GM21786 (cell line): ENCODE data around the gene INPP4B.
"Not testable (repeated sequence)": the region's sequence is repeated elsewhere in the genome, so short reads cannot be mapped to it uniquely, and the experiment has no call there.

Experiments
- ATAC-seq: cut with Tn5 transposase; IDR thresholded peaks from one replicate; pipeline ENCODE4 v1.9.1; 2021; ENCODE audit not compliant: unreplicated experiment

Gene INPP4B

DNA sequence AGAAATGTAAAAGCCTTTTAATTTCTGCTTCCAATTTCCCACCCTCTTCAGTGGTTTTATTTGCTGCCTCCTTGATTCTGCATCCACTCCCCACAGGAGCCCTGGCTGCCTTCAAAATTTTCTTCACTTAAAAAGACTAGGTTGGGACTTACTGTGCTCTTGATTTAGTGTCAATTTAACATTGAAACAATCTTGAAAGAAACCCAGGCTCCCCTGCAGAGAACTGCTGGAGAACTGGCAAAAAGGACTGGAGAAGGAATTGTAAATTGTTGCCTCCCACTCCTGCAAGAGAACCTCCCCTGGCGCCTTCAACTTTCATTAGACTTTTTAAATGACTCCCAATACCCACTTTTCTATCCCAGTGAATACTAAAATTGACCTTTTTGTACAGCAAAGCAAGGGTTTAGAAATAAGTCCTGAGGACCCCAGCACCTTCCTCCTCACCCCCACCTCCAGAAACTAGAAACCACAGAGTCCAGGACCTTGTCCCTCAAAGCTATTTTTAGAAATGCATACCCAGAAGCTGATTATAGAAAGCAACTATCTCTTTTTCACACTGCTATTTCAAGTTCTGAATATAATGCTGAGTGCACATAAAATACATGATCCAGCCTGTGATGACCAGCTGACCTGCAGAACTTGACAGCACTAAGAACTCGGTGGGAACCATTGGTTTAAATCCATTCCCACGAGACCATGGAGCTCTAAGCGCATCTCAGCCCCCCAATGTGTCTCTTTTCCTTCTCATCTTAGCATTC lies 155.5 kb downstream of the INPP4B start:
- no peak for ATAC-seq

- ATAC-seq: no peak
Observed at GRCh38 chr4:142687547-142688275, 158.4 kb downstream of the INPP4B start.

DNA sequence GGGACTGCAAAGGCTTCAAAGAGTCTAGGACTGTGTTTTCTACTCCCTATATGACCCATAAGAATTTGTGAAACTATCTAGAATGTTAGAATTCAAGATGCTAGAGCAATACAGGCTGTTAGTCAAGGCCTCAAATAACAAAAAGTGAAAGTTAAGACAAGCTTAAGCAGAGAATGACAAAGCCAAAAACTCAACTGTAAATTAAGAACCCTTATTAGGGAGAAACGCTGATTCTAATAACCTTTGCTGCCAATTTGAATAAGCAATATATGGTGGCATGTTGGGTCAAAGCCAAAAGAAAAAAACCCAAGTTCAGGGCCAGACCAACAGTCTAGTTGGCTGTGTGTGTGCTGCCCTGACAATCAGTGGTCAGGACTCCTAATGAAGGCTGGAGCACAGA lies 160.0 kb downstream of the INPP4B start:
- no peak for ATAC-seq

DNA sequence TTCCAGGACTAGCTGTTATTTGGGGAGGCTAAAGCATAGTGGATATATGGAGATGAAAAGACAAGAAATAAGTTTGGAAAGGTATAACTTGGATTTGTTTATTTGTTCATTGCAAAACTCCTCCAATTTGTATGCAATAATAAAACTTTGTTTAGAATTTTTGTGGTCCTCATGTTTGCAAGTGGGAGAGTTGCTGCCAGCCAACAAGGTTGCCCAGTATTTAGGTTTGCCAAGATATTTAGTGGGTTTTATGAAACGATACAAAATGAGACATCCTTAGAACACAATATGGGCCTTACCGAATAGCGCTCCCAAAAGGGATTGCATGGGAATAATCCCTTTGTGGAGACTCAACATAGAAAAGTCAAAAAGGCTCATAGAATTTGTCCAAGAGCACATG lies 162.1 kb downstream of the INPP4B start:
- ATAC-seq: no peak

DNA sequence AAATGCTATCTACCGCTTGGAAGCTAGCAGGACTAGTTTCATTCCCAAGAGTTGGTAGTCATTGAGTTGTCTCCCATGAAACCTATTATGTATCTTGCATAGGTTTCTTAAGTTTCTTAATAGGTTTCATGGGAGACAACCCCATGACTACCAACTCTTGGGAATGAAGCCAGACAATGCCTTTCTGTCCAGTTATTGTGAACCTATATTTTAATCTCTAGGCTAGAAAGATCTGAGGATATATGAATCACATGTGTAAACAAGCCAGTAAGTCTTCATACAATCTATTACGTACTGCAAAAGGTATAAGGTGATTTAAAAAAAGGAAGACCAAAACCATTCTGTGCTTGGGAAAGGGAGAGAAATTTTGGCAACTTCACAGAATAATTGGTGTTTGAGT lies 162.6 kb downstream of the INPP4B start:
- no peak for ATAC-seq

DNA sequence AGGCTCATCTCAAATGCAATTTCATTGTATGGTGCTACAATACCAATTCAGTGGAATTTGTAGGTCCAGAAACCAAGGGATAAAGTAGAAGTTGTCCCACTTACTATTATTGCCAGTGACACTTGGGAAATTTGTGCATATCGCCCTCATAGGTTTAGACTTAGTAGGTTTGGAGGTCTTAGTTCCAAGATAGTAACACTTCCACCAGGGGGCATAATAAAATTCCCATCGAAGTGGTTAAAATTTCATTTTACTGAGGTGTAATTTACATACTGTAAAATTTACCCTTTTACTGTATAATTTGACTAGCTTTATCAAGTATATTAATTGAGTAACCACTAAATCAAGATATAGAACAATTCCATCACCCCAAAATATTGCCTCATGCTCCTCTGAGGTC lies 174.6 kb downstream of the INPP4B start:
- no peak for ATAC-seq

DNA sequence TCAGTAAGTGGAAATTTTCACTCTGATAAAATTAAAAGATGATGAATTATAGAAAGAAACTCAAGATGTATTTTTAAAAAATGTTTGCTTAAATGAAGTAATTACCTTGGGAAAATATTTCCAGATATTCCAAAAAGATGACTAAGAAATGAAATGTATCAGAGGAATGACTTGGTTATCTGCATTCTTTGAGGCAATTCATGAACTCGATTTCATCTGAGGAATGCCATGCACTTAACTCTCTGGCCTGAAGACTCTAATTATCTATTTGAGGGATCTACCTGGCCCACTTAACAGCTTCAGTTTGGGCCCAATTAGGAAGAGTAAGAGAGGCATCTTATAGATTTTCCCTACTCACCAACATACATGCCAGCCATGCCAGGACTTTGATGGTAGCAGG lies 182.3 kb downstream of the INPP4B start:
- ATAC-seq: no peak

GRCh38 chr4:142660728-142661127 lies 185.4 kb downstream of the INPP4B start:
- ATAC-seq: no peak

DNA sequence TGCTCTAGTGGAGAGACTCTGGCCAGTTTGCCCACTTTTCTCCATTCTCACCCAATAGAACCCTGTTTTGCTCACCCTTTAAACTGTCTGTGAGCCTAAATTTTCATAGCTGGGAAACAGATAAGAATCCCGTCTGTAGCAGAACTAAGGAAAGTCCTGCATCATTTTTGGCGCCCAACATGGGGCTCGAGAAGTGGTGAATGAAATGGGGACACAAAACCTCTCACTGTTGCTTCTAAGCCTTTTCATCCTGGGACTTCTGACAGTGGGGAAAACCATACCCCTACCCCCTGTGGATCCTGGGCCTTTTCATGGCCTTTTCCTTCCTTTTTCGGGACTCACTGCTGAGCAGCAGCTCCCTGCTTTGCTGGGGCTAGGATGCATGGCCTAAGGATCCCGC lies 189.9 kb downstream of the INPP4B start:
- ATAC-seq: no peak

- no peak for ATAC-seq
Observed at GRCh38 chr4:142648378-142648777, 197.7 kb downstream of the INPP4B start.

DNA sequence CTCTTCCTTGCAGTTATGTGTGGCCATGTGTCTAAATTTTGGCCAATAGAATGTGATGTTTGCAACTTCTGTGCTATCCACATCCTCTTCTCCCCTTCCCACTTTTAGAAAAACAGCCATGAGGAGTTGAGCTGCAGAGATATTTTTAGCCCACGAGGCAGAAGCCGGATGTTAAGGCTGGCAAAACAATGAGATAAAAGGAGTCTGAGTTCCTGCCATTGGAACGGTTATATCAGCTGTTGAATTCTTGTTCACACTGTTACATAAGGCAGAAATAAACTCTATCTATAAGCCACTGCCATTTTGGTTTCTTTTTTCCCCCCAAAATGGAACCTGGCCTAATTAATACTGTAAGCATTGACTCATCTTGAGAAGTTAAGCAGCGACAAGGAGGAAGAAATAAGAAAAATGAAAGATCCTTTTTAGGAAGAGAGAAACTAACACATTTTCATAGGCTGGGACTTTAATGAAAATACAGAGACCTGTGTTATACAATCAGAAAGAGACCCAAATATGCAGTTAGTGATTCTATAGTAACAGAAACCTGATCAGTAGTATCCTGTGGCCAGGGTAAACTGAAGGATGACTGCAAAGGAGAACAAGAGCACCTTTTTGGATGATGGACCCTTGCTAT lies 200.5 kb downstream of the INPP4B start:
- ATAC-seq: peak; percentile 42

DNA sequence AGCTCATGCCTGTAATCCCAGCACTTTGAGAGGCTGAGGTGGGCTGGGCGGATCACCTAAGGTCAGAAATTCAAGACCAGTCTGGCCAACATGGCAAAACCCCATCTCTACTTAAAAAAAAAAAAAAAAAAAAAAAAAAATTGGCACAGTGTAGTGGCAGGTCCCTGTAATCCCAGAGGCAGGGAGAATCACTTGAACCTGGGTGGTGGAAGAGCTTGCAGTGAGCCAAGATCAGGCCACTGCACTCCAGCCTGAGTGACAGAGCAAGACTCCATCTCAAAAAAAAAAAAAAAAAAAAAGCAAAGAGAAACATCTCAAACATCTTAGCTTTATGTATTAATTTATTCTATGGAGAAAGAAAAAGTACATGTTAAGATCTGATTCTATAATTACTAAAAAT lies 201.5 kb downstream of the INPP4B start:
- ATAC-seq: not testable (repeated sequence)

GRCh38 chr4:142637614-142638013 lies 208.5 kb downstream of the INPP4B start:
- no peak for ATAC-seq

DNA sequence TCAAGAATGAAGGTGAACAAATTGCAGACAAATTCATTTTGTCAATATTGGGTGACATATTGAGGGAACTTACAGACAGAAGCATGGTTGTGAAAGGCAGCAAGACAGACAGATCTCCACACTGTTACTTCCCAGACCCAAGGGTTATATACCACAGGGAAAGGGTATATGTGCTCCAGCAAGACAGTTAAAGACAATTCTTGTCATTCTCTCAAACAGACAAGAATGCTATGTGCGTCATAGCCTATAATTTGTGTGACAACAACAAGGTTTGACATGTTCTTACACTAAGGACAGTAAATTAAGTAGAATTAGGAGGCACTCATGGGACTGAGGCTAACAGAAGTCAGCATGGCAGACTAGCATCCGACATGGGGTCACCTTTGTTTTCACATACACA lies 214.3 kb downstream of the INPP4B start:
- ATAC-seq: no peak

DNA sequence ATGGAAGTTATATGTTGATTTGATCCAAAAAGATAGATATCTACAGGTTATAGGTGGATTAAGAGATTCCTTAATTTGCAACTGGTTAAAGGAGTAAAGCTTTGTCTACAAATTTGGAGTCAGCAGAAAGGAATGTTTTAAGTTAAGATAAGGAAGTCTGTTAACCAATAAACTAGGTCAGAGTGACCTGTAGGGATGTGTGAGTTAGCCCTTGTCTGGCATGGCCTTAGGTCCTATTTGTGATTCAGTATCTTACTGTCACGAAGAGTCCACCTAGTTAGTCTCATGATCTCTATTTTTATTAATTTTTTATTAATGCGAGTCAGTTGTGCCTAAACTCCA lies 230.8 kb downstream of the INPP4B start:
- no peak for ATAC-seq

- ATAC-seq: no peak
Observed at GRCh38 chr4:142614621-142615323, 231.3 kb downstream of the INPP4B start.

- no peak for ATAC-seq
Observed at GRCh38 chr4:142607976-142608375, 238.1 kb downstream of the INPP4B start.

DNA sequence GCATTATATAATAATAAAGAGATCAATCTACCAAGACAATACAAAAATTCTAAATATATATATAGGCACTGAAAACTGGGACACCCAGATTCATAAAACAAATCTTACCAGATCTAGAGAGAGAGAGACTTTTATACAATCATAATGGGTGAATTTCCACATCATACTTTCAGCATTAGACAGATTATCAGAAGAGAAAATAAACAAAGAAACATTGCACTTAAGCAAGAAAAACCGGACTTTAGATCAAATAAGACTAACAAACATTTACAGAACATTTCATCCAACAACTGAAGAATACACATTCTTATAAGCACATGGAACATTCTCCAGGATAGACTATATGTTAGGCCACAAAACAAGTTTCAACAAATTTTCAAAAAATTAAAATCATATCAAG lies 245.1 kb downstream of the INPP4B start:
- ATAC-seq: no peak

- ATAC-seq: no peak
Observed at GRCh38 chr4:142598132-142598531, 248.0 kb downstream of the INPP4B start.

DNA sequence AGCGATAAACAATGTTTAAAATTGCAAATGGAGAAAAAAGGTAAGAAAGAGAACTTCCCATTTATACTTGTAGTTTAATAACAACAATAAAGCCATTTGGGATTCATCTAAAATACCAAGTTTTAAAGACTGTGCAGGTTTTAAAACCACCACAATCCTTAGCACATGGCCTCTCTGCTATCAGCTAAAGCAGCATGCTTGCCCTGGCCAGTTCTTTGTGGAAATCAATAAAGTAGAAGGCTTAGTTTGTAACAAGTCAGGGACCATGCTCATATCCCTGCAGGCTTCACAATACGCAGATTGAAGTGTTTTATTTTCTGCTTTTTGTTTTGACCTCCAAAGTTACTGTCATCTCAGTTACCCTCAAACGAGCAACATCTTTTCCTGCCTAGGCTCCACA lies 249.5 kb downstream of the INPP4B start:
- ATAC-seq: no peak

- no peak for ATAC-seq
Observed at GRCh38 chr4:142596121-142596520, 250.0 kb downstream of the INPP4B start.
